Measurements from ENCODE around the gene RPL5.

RPL5 gene

GRCh38 chr1:92859400-92860039 lies 27.7 kb downstream of the RPL5 start:
- H3K9me3 Mint-ChIP-seq = no peaks in the 10 kb centered on the region
- H3K27ac Mint-ChIP-seq = peak overlapping the region; percentile 83
- no peaks in the 10 kb centered on the region for H3K27me3 Mint-ChIP-seq
- H3K36me3 Mint-ChIP-seq = peaks cover 4% of the 10 kb centered on the region
- peaks cover 18% of the 10 kb centered on the region for H3K4me1 Mint-ChIP-seq
- H3K4me3 Mint-ChIP-seq = peak overlapping the region; percentile 86

- Mint-ChIP-seq H3K36me3 (no peaks in the 10 kb centered on the region), H3K4me1 (peaks cover 15% of the 10 kb centered on the region), H3K27ac (peak overlapping the region; percentile 81), H3K4me3 (no peak overlapping the region), H3K27me3 (no peaks in the 10 kb centered on the region), H3K9me3 (no peaks in the 10 kb centered on the region)
Observed at GRCh38 chr1:92862605-92863004, 30.8 kb downstream of the RPL5 start.

GRCh38 chr1:92864131-92864530 lies 32.3 kb downstream of the RPL5 start:
- Mint-ChIP-seq H3K27ac (no peak overlapping the region), H3K36me3 (no peaks in the 10 kb centered on the region), H3K4me3 (no peak overlapping the region), H3K27me3 (no peaks in the 10 kb centered on the region), H3K4me1 (peaks cover 12% of the 10 kb centered on the region), H3K9me3 (no peaks in the 10 kb centered on the region)

GRCh38 chr1:92870591-92870990 lies 38.8 kb downstream of the RPL5 start:
- Mint-ChIP-seq H3K4me3 (no peak overlapping the region), H3K27ac (no peak overlapping the region), H3K36me3 (peaks cover 16% of the 10 kb centered on the region), H3K9me3 (peaks cover 4% of the 10 kb centered on the region), H3K4me1 (peaks cover 28% of the 10 kb centered on the region), H3K27me3 (no peaks in the 10 kb centered on the region)

GRCh38 chr1:92872719-92873118 lies 40.9 kb downstream of the RPL5 start:
- peaks cover 4% of the 10 kb centered on the region for H3K9me3 Mint-ChIP-seq
- H3K36me3 Mint-ChIP-seq = peaks cover 16% of the 10 kb centered on the region
- H3K27me3 Mint-ChIP-seq = no peaks in the 10 kb centered on the region
- peaks cover 42% of the 10 kb centered on the region for H3K4me1 Mint-ChIP-seq
- H3K27ac Mint-ChIP-seq = no peak overlapping the region
- no peak overlapping the region for H3K4me3 Mint-ChIP-seq

GRCh38 chr1:92874987-92875386 lies 43.1 kb downstream of the RPL5 start:
- no peak overlapping the region for H3K27ac Mint-ChIP-seq
- H3K9me3 Mint-ChIP-seq = peaks cover 4% of the 10 kb centered on the region
- no peak overlapping the region for H3K4me3 Mint-ChIP-seq
- peaks cover 16% of the 10 kb centered on the region for H3K36me3 Mint-ChIP-seq
- no peaks in the 10 kb centered on the region for H3K27me3 Mint-ChIP-seq
- peaks cover 46% of the 10 kb centered on the region for H3K4me1 Mint-ChIP-seq

GRCh38 chr1:92876351-92876750 lies 44.5 kb downstream of the RPL5 start:
- peaks cover 40% of the 10 kb centered on the region for H3K4me1 Mint-ChIP-seq
- no peaks in the 10 kb centered on the region for H3K27me3 Mint-ChIP-seq
- peaks cover 16% of the 10 kb centered on the region for H3K36me3 Mint-ChIP-seq
- no peak overlapping the region for H3K27ac Mint-ChIP-seq
- no peak overlapping the region for H3K4me3 Mint-ChIP-seq
- H3K9me3 Mint-ChIP-seq = peaks cover 4% of the 10 kb centered on the region

- H3K36me3 Mint-ChIP-seq = peaks cover 13% of the 10 kb centered on the region
- peak overlapping the region; percentile 56 for H3K4me3 Mint-ChIP-seq
- no peaks in the 10 kb centered on the region for H3K27me3 Mint-ChIP-seq
- H3K9me3 Mint-ChIP-seq = peaks cover 4% of the 10 kb centered on the region
- peak overlapping the region; percentile 92 for H3K27ac Mint-ChIP-seq
- H3K4me1 Mint-ChIP-seq = peaks cover 42% of the 10 kb centered on the region
Observed at GRCh38 chr1:92877081-92877711, 45.4 kb downstream of the RPL5 start.

- H3K4me3 Mint-ChIP-seq = peak overlapping the region; percentile 56
- H3K9me3 Mint-ChIP-seq = no peaks in the 10 kb centered on the region
- peaks cover 48% of the 10 kb centered on the region for H3K4me1 Mint-ChIP-seq
- peak overlapping the region; percentile 92 for H3K27ac Mint-ChIP-seq
- H3K27me3 Mint-ChIP-seq = no peaks in the 10 kb centered on the region
- peaks cover 10% of the 10 kb centered on the region for H3K36me3 Mint-ChIP-seq
Observed at GRCh38 chr1:92877792-92878191, 46.0 kb downstream of the RPL5 start.

GRCh38 chr1:92879316-92879968 lies 47.6 kb downstream of the RPL5 start:
- peaks cover 7% of the 10 kb centered on the region for H3K36me3 Mint-ChIP-seq
- no peak overlapping the region for H3K4me3 Mint-ChIP-seq
- H3K27ac Mint-ChIP-seq = peak overlapping the region; percentile 55
- H3K9me3 Mint-ChIP-seq = no peaks in the 10 kb centered on the region
- H3K4me1 Mint-ChIP-seq = peaks cover 62% of the 10 kb centered on the region
- H3K27me3 Mint-ChIP-seq = no peaks in the 10 kb centered on the region

GRCh38 chr1:92881391-92881790 lies 49.6 kb downstream of the RPL5 start:
- H3K9me3 Mint-ChIP-seq = no peaks in the 10 kb centered on the region
- peak overlapping the region; percentile 59 for H3K27ac Mint-ChIP-seq
- H3K4me1 Mint-ChIP-seq = peaks cover 62% of the 10 kb centered on the region
- H3K27me3 Mint-ChIP-seq = no peaks in the 10 kb centered on the region
- H3K36me3 Mint-ChIP-seq = no peaks in the 10 kb centered on the region
- H3K4me3 Mint-ChIP-seq = no peak overlapping the region

- Mint-ChIP-seq H3K36me3 (no peaks in the 10 kb centered on the region), H3K27ac (peak overlapping the region; percentile 79), H3K4me1 (peaks cover 52% of the 10 kb centered on the region), H3K9me3 (no peaks in the 10 kb centered on the region), H3K4me3 (peak overlapping the region; percentile 31), H3K27me3 (no peaks in the 10 kb centered on the region)
Observed at GRCh38 chr1:92882819-92883218, 51.0 kb downstream of the RPL5 start.

- H3K36me3 Mint-ChIP-seq = no peaks in the 10 kb centered on the region
- H3K27me3 Mint-ChIP-seq = no peaks in the 10 kb centered on the region
- peak overlapping the region; percentile 79 for H3K27ac Mint-ChIP-seq
- H3K4me1 Mint-ChIP-seq = peaks cover 48% of the 10 kb centered on the region
- H3K4me3 Mint-ChIP-seq = peak overlapping the region; percentile 31
- H3K9me3 Mint-ChIP-seq = no peaks in the 10 kb centered on the region
Observed at GRCh38 chr1:92883297-92883696, 51.5 kb downstream of the RPL5 start.

GRCh38 chr1:92884195-92884594 lies 52.4 kb downstream of the RPL5 start:
- Mint-ChIP-seq H3K9me3 (no peaks in the 10 kb centered on the region), H3K36me3 (no peaks in the 10 kb centered on the region), H3K4me3 (no peak overlapping the region), H3K27me3 (no peaks in the 10 kb centered on the region), H3K27ac (peak overlapping the region; percentile 35), H3K4me1 (peaks cover 51% of the 10 kb centered on the region)

GRCh38 chr1:92886886-92887419 lies 55.1 kb downstream of the RPL5 start:
- H3K4me1 Mint-ChIP-seq = peaks cover 39% of the 10 kb centered on the region
- no peaks in the 10 kb centered on the region for H3K9me3 Mint-ChIP-seq
- no peak overlapping the region for H3K27ac Mint-ChIP-seq
- H3K27me3 Mint-ChIP-seq = no peaks in the 10 kb centered on the region
- no peak overlapping the region for H3K4me3 Mint-ChIP-seq
- H3K36me3 Mint-ChIP-seq = peaks cover 4% of the 10 kb centered on the region

- Mint-ChIP-seq H3K27me3 (no peaks in the 10 kb centered on the region), H3K27ac (no peak overlapping the region), H3K9me3 (peaks cover under 1% of the 10 kb centered on the region), H3K4me3 (no peak overlapping the region), H3K4me1 (peaks cover 34% of the 10 kb centered on the region), H3K36me3 (peaks cover 6% of the 10 kb centered on the region)
Observed at GRCh38 chr1:92887465-92887864, 55.6 kb downstream of the RPL5 start.

Measured in activated naive CD4-positive, alpha-beta T cell treated with anti-CD3 and anti-CD28 coated beads, Interleukin-2, amount 50 U/mL, for 24 hours (primary cell).